Measurements from ENCODE around the gene ARHGAP22.

DNA sequence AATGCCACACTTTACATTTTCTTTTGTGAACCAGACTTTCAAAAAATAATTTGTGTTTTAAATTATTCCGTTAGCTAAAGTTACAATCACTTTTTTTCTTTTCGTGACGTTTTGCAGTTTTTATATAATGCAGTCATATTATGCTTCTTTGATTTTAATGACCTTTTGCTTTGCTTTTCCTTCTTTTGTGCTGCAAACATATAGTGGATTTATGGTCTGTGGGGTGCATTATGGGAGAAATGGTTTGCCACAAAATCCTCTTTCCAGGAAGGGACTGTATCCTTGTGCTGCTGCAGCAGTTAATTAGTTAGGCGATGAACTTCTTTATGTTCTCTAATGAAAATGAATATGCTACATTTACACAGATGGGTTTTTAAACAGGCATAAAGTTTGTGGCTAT, 181.0 kb downstream of the ARHGAP22 start:
- TF ChIP-seq, protein P1, sequence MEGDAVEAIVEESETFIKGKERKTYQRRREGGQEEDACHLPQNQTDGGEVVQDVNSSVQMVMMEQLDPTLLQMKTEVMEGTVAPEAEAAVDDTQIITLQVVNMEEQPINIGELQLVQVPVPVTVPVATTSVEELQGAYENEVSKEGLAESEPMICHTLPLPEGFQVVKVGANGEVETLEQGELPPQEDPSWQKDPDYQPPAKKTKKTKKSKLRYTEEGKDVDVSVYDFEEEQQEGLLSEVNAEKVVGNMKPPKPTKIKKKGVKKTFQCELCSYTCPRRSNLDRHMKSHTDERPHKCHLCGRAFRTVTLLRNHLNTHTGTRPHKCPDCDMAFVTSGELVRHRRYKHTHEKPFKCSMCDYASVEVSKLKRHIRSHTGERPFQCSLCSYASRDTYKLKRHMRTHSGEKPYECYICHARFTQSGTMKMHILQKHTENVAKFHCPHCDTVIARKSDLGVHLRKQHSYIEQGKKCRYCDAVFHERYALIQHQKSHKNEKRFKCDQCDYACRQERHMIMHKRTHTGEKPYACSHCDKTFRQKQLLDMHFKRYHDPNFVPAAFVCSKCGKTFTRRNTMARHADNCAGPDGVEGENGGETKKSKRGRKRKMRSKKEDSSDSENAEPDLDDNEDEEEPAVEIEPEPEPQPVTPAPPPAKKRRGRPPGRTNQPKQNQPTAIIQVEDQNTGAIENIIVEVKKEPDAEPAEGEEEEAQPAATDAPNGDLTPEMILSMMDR (IDR thresholded peaks at IDR 0.05): no peak
- TF ChIP-seq POLR2A (IDR thresholded peaks at IDR 0.05): no peak

All from heart left ventricle (tissue), 13 donors.